DND-41 (cell line): ENCODE data around the gene CHKB.

Experiments used
- ATAC-seq: fragments of 200-7000 bp; cut with Tn5 transposase; 3 replicates; pipeline ENCODE4 v1.9.1; 2021; ENCODE audit warnings: low read depth; ENCODE audit not compliant: insufficient read depth
- DNase-seq: peaks from one replicate; pipeline ENCODE4 v3.0.0-alpha.2; 2020
- H2AFZ ChIP-seq: 2 replicates; pipeline ENCODE4 v1.6.0; 2012; ENCODE audit warnings: low read depth, low read length
- H3K27ac ChIP-seq: 2 replicates; pipeline ENCODE4 v1.5.1; 2012; ENCODE audit warnings: low read length, inconsistent platforms
- H3K27me3 ChIP-seq: fragments of 200-600 bp; sonication (generic); 2 replicates; pipeline ENCODE4 v1.6.0; 2012; ENCODE audit warnings: low read length, mild to moderate bottlenecking, inconsistent platforms; ENCODE audit not compliant: insufficient read depth, poor library complexity
- H3K36me3 ChIP-seq: 2 replicates; pipeline ENCODE4 v1.5.1; 2012; ENCODE audit warnings: low read length, inconsistent platforms; ENCODE audit not compliant: insufficient read depth
- H3K4me1 ChIP-seq: 2 replicates; pipeline ENCODE4 v1.5.1; 2012; ENCODE audit warnings: mild to moderate bottlenecking, low read length; ENCODE audit not compliant: insufficient read depth
- H3K4me2 ChIP-seq: 2 replicates; pipeline ENCODE4 v1.6.0; 2012; ENCODE audit warnings: mild to moderate bottlenecking, moderate library complexity, low read length, inconsistent platforms; ENCODE audit not compliant: insufficient read depth
- H3K4me3 ChIP-seq, 2 experiments: fragments of 200-600 bp in 1 of 2; shearing (Covaris generic) in 1 of 2; 2 replicates each; pipeline ENCODE4 v1.5.1; 2012 to 2016; ENCODE audit warnings: inconsistent platforms in 2 of 2, low read length in 2 of 2, mild to moderate bottlenecking in 2 of 2, low read depth in 1 of 2, moderate library complexity in 1 of 2
- H3K79me2 ChIP-seq: 2 replicates; pipeline ENCODE4 v1.6.0; 2012; ENCODE audit warnings: low read length, inconsistent platforms; ENCODE audit not compliant: insufficient read depth
- H3K9ac ChIP-seq: 2 replicates; pipeline ENCODE4 v1.6.0; 2012; ENCODE audit warnings: low read depth, mild to moderate bottlenecking, inconsistent platforms, low read length, moderate library complexity
- H3K9me3 ChIP-seq: 2 replicates; pipeline ENCODE4 v1.5.1; 2012; ENCODE audit warnings: low read length, moderate library complexity, mild to moderate bottlenecking, inconsistent platforms; ENCODE audit not compliant: insufficient read depth, severe bottlenecking
- H4K20me1 ChIP-seq: 2 replicates; pipeline ENCODE4 v1.6.0; 2012; ENCODE audit warnings: low read length; ENCODE audit not compliant: insufficient read depth
- EZH2 ChIP-seq: IDR thresholded peaks from 3 replicates; pipeline ENCODE4 v1.6.1; 2012; ENCODE audit warnings: borderline replicate concordance, low read depth, mild to moderate bottlenecking, moderate library complexity, low read length, inconsistent platforms; ENCODE audit not compliant: severe bottlenecking
- TF ChIP-seq, protein P1 (sequence below): IDR thresholded peaks from 2 replicates; pipeline ENCODE4 v1.5.1; 2012; ENCODE audit warnings: borderline replicate concordance, low read length, moderate library complexity, mild to moderate bottlenecking; ENCODE audit not compliant: poor library complexity, severe bottlenecking; ENCODE audit errors: extremely low read depth

The CHKB gene

DNA sequence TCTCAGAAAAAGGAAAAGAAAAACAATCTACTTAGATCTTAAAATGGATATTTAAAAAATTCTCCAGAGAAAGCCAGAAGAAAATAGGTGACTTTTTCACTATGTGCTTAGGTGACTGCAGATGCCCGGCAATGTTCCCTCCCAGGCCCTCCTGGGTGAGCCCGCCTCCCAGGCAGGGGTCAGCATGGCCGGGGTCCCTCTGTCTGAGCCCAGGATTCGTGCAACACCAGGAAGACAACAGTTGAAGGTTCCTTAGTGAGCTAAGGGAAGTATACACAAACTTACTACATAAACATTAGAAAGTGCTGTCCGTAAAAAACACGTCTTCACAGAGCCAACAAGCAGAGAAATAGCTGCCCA, 29.5 kb upstream of the CHKB start:
- no peaks in the 10 kb centered on the region for H3K36me3 ChIP-seq
- DNase-seq (no peak), ATAC-seq (no peak)
- H3K4me1 ChIP-seq = no peaks in the 10 kb centered on the region
- no peak overlapping the region for H2AFZ ChIP-seq
- H4K20me1 ChIP-seq = no peaks in the 10 kb centered on the region
- H3K27ac ChIP-seq = no peak overlapping the region
- no peaks in the 10 kb centered on the region for H3K79me2 ChIP-seq
- no peaks in the 10 kb centered on the region for H3K27me3 ChIP-seq
- H3K4me3 ChIP-seq = no peak overlapping the region
- no peak overlapping the region for H3K9ac ChIP-seq
- TF ChIP-seq, protein P1, sequence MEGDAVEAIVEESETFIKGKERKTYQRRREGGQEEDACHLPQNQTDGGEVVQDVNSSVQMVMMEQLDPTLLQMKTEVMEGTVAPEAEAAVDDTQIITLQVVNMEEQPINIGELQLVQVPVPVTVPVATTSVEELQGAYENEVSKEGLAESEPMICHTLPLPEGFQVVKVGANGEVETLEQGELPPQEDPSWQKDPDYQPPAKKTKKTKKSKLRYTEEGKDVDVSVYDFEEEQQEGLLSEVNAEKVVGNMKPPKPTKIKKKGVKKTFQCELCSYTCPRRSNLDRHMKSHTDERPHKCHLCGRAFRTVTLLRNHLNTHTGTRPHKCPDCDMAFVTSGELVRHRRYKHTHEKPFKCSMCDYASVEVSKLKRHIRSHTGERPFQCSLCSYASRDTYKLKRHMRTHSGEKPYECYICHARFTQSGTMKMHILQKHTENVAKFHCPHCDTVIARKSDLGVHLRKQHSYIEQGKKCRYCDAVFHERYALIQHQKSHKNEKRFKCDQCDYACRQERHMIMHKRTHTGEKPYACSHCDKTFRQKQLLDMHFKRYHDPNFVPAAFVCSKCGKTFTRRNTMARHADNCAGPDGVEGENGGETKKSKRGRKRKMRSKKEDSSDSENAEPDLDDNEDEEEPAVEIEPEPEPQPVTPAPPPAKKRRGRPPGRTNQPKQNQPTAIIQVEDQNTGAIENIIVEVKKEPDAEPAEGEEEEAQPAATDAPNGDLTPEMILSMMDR = no peak
- TF ChIP-seq EZH2 = no peak
- H3K9me3 ChIP-seq = no peaks in the 10 kb centered on the region
- no peak overlapping the region for H3K4me2 ChIP-seq

DNA sequence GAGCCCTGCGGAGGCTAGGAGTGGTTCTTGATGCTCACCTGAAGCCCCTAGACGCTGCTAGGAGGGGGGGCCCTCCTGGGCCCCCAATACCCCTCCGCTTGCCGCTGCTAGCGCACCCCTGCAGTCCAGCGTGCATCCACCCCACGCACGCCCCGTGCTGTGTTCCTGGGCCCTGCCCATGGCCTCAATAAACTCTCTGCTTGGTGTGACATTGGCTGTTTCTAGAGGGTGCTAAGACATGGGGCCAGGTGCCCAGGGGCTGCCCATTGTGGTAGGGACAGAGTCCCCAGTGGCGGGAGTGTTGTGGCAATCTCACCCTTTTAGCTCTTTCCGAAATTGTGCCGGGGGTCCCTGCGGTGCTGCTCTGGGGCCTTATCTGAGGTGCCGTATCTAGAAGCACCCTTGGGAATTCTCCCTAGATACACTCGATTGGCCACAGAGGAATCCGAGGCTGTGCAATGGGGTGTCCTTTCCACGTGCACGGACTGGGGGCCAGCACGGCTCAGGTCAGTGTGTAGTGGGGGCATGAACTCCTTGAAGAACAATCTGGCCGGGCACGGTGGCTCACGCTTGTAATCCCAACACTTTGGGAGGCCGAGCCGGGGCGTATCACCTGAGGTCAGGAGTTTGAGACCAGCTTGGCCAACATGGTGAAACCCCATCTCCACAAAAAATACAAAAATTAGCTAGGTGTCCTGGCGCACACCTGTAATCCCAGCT, 28.9 kb upstream of the CHKB start:
- no peak for TF ChIP-seq EZH2
- TF ChIP-seq, protein P1 = no peak
- Histone ChIP-seq H2AFZ (no peak overlapping the region), H3K9ac (no peak overlapping the region), H3K4me1 (no peaks in the 10 kb centered on the region), H3K27me3 (no peaks in the 10 kb centered on the region), H3K4me3 (no peak overlapping the region), H3K79me2 (no peaks in the 10 kb centered on the region), H4K20me1 (no peaks in the 10 kb centered on the region), H3K36me3 (no peaks in the 10 kb centered on the region), H3K9me3 (no peaks in the 10 kb centered on the region), H3K27ac (no peak overlapping the region), H3K4me2 (no peak overlapping the region)
- DNase-seq = no peak
- no peak for ATAC-seq

DNA sequence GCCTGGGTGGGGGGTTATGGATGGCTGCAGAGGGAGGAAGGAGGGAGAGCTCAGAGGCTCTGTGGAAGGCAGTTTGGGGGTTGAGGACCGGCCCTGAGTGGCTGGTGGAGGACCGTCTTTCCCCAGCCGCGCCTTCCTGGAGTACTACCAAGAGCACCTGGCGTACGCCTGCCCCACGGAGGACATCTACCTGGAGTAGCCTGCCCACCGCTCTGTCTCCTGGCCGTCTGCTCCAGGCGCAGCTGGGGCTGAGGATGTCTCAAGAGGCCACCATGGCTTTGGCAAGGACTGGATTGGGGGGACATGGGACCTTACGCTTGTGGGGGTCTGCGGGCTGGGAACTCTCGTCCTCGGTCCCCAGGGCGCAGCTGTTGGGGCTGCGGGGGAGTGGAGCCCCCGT, 27.9 kb upstream of the CHKB start:
- Histone ChIP-seq H3K4me2 (no peak overlapping the region), H3K9ac (no peak overlapping the region), H3K4me3 (no peak overlapping the region), H3K27me3 (no peaks in the 10 kb centered on the region), H3K79me2 (no peaks in the 10 kb centered on the region), H3K36me3 (no peaks in the 10 kb centered on the region), H3K9me3 (no peaks in the 10 kb centered on the region), H4K20me1 (no peaks in the 10 kb centered on the region), H2AFZ (no peak overlapping the region), H3K27ac (no peak overlapping the region), H3K4me1 (no peaks in the 10 kb centered on the region)
- DNase-seq = no peak
- TF ChIP-seq, protein P1 = no peak
- TF ChIP-seq EZH2 = no peak
- ATAC-seq = no peak

DNA sequence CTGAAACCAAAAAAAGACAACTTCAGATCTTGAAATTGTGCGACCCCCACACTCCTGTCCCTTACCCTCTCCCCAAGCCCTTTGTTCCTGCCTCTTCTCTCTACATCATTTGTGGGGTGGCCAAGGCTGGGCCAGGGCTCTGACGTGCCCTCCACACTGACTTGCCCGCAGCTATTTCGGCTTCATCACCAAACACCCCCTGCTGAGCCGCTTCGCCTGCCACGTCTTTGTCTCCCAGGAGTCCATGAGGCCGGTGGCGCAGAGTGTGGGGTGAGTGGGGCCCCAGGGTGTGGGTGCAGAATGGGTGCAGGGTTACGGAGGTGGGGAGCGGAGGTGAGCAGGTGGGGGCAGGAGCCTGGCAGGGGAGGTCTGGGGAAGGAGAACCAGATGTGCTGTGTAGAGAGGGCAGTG, 27.4 kb upstream of the CHKB start:
- H3K9ac ChIP-seq = no peak overlapping the region
- DNase-seq (no peak), ATAC-seq (no peak)
- no peak overlapping the region for H3K4me2 ChIP-seq
- H3K36me3 ChIP-seq = no peaks in the 10 kb centered on the region
- no peak overlapping the region for H2AFZ ChIP-seq
- no peaks in the 10 kb centered on the region for H3K27me3 ChIP-seq
- H3K4me3 ChIP-seq = no peak overlapping the region
- H3K9me3 ChIP-seq = no peaks in the 10 kb centered on the region
- no peaks in the 10 kb centered on the region for H4K20me1 ChIP-seq
- H3K4me1 ChIP-seq = no peaks in the 10 kb centered on the region
- H3K27ac ChIP-seq = no peak overlapping the region
- TF ChIP-seq, protein P1 = no peak
- TF ChIP-seq EZH2 = no peak
- H3K79me2 ChIP-seq = no peaks in the 10 kb centered on the region
